ENCODE data around the gene TSPAN18.

The TSPAN18 gene

DNA sequence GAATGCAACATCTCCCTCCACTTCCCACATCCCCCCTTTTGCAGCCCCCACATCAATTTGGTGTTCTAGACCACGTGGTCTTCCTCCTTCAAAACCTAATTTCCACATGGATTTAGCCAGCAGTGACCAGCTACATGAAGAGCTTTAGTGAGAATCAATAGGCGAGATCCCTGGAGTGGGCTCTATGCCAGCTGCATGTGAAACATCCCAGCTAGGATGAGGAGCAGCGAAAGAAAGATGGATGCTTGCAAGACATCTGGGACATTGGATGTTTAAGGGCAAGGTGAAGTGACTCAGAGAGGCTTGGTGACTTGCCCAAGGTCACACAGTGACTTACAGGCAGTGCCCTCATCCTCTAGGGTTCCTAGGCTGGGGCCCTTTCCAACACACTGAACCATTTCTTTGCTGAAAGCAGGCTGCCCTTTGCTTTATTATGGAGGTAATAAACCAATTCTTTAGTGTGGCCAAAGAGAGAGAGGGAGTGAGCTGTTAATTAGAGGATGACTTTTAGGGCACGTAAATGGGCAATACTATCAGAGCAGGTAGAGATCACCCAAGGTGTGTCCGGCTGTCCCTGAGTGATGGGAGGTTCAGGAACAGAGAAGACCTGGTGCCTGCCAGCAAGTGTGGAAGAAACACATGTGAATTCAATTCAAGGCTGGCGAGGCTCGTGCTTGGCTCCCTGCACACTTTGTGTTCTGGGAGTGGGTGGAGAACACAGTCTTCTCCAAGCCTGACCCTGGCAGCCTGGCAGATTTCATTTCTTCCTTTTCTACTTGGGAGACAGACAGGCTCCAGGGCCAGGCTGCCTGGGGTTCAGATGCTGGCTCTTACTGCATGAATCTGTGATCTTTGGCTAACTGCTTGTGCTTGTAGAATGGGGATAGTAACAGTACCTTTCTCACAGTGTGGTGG, 24.0 kb downstream of the TSPAN18 start:
- no peaks in the 10 kb centered on the region for H3K36me3 ChIP-seq (replicated peaks; ENCODE audit: low read depth, low read length)
- no peak overlapping the region for H2AFZ ChIP-seq (ENCODE audit: low read depth, low read length)
- peaks cover 15% of the 10 kb centered on the region for H3K27me3 ChIP-seq (ENCODE audit: low read depth, low read length)
- no peak overlapping the region for H3K27ac ChIP-seq (ENCODE audit: low read length)
- H4K20me1 ChIP-seq (ENCODE audit: insufficient read depth, low read length): no peaks in the 10 kb centered on the region
- H3K4me2 ChIP-seq (ENCODE audit: low read length): no peak overlapping the region
- no peaks in the 10 kb centered on the region for H3K79me2 ChIP-seq (ENCODE audit: low read length)
- H3K9ac ChIP-seq (ENCODE audit: low read length): no peak overlapping the region
- H3K4me3 ChIP-seq (ENCODE audit: low read length): no peak overlapping the region
- TF ChIP-seq CTCF (IDR thresholded peaks at IDR 0.05; ENCODE audit: low read depth, low read length): no peak
- TF ChIP-seq EZH2phosphoT487 (IDR thresholded peaks at IDR 0.05; ENCODE audit: low read depth): no peak
- no peaks in the 10 kb centered on the region for H3K9me3 ChIP-seq (ENCODE audit: insufficient read depth, low read length)
- no peaks in the 10 kb centered on the region for H3K4me1 ChIP-seq (ENCODE audit: low read length)

- TF ChIP-seq EZH2phosphoT487 (IDR thresholded peaks at IDR 0.05; ENCODE audit: low read depth) (no peak), CTCF (IDR thresholded peaks at IDR 0.05; ENCODE audit: low read depth, low read length) (no peak)
- Histone ChIP-seq H3K4me3 (ENCODE audit: low read length) (no peak overlapping the region), H2AFZ (ENCODE audit: low read depth, low read length) (no peak overlapping the region), H3K4me2 (ENCODE audit: low read length) (no peak overlapping the region), H3K27ac (ENCODE audit: low read length) (no peak overlapping the region), H3K79me2 (ENCODE audit: low read length) (no peaks in the 10 kb centered on the region), H3K27me3 (ENCODE audit: low read depth, low read length) (peaks cover 21% of the 10 kb centered on the region), H3K9me3 (ENCODE audit: insufficient read depth, low read length) (no peaks in the 10 kb centered on the region), H3K36me3 (replicated peaks; ENCODE audit: low read depth, low read length) (no peaks in the 10 kb centered on the region), H4K20me1 (ENCODE audit: insufficient read depth, low read length) (no peaks in the 10 kb centered on the region), H3K9ac (ENCODE audit: low read length) (no peak overlapping the region), H3K4me1 (ENCODE audit: low read length) (no peaks in the 10 kb centered on the region)
These were observed 25.5 kb downstream of the TSPAN18 start for GRCh38 chr11:44752300-44752699.

DNA sequence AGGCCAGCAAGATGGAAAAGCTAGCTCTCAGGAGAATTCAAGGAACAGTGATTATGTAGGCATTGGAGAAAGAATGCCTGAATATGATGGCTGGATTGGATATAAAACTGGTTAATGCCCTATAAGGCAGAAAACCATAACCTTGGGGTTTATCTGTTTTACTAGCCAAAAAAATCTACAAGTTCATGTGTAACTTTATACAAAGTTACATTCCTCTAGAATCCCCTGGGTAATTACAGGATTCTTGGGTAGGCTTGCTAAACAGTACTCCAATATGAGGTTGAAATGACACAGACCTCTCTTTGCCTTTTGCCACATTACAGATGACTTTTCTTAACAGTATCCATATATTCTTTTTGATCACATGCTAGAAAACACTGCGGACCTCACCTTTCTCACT, 26.0 kb downstream of the TSPAN18 start:
- Histone ChIP-seq H2AFZ (ENCODE audit: low read depth, low read length) (no peak overlapping the region), H3K79me2 (ENCODE audit: low read length) (no peaks in the 10 kb centered on the region), H3K9me3 (ENCODE audit: insufficient read depth, low read length) (0 out of 2 replicates have a peak, but pooled peaks cover under 1% of the 10 kb centered on the region), H3K4me2 (ENCODE audit: low read length) (no peak overlapping the region), H3K27me3 (ENCODE audit: low read depth, low read length) (peaks cover 25% of the 10 kb centered on the region), H3K4me3 (ENCODE audit: low read length) (no peak overlapping the region), H3K4me1 (ENCODE audit: low read length) (no peaks in the 10 kb centered on the region), H3K27ac (ENCODE audit: low read length) (no peak overlapping the region), H3K9ac (ENCODE audit: low read length) (no peak overlapping the region), H3K36me3 (replicated peaks; ENCODE audit: low read depth, low read length) (no peaks in the 10 kb centered on the region), H4K20me1 (ENCODE audit: insufficient read depth, low read length) (no peaks in the 10 kb centered on the region)
- TF ChIP-seq EZH2phosphoT487 (IDR thresholded peaks at IDR 0.05; ENCODE audit: low read depth) (no peak), CTCF (IDR thresholded peaks at IDR 0.05; ENCODE audit: low read depth, low read length) (no peak)

GRCh38 chr11:44753961-44754645, 27.3 kb downstream of the TSPAN18 start:
- Histone ChIP-seq H3K27me3 (ENCODE audit: low read depth, low read length) (peaks cover 38% of the 10 kb centered on the region), H3K9ac (ENCODE audit: low read length) (no peak overlapping the region), H3K4me2 (ENCODE audit: low read length) (no peak overlapping the region), H3K27ac (ENCODE audit: low read length) (no peak overlapping the region), H3K4me1 (ENCODE audit: low read length) (no peaks in the 10 kb centered on the region), H3K36me3 (replicated peaks; ENCODE audit: low read depth, low read length) (no peaks in the 10 kb centered on the region), H3K9me3 (ENCODE audit: insufficient read depth, low read length) (peaks cover 7% of the 10 kb centered on the region; the same call in 1 of the 2 replicates), H3K4me3 (ENCODE audit: low read length) (no peak overlapping the region), H2AFZ (ENCODE audit: low read depth, low read length) (no peak overlapping the region), H4K20me1 (ENCODE audit: insufficient read depth, low read length) (no peaks in the 10 kb centered on the region), H3K79me2 (ENCODE audit: low read length) (no peaks in the 10 kb centered on the region)
- TF ChIP-seq EZH2phosphoT487 (IDR thresholded peaks at IDR 0.05; ENCODE audit: low read depth): no peak
- no peak for TF ChIP-seq CTCF (IDR thresholded peaks at IDR 0.05; ENCODE audit: low read depth, low read length)

Measured in OCI-LY3 (cell line).